Middle frontal gyrus (tissue), 1 donor: ENCODE results near the gene TICRR.
"Not testable (repeated sequence)": the region's sequence is repeated elsewhere in the genome, so short reads cannot be mapped to it uniquely, and the experiment has no call there.

ENCODE experiments used
- DNase-seq: peaks from one replicate; pipeline ENCODE4 v3.0.0-alpha.2; 2015; ENCODE audit warnings: low spot score; ENCODE audit errors: extremely low spot score

The TICRR gene, protein sequence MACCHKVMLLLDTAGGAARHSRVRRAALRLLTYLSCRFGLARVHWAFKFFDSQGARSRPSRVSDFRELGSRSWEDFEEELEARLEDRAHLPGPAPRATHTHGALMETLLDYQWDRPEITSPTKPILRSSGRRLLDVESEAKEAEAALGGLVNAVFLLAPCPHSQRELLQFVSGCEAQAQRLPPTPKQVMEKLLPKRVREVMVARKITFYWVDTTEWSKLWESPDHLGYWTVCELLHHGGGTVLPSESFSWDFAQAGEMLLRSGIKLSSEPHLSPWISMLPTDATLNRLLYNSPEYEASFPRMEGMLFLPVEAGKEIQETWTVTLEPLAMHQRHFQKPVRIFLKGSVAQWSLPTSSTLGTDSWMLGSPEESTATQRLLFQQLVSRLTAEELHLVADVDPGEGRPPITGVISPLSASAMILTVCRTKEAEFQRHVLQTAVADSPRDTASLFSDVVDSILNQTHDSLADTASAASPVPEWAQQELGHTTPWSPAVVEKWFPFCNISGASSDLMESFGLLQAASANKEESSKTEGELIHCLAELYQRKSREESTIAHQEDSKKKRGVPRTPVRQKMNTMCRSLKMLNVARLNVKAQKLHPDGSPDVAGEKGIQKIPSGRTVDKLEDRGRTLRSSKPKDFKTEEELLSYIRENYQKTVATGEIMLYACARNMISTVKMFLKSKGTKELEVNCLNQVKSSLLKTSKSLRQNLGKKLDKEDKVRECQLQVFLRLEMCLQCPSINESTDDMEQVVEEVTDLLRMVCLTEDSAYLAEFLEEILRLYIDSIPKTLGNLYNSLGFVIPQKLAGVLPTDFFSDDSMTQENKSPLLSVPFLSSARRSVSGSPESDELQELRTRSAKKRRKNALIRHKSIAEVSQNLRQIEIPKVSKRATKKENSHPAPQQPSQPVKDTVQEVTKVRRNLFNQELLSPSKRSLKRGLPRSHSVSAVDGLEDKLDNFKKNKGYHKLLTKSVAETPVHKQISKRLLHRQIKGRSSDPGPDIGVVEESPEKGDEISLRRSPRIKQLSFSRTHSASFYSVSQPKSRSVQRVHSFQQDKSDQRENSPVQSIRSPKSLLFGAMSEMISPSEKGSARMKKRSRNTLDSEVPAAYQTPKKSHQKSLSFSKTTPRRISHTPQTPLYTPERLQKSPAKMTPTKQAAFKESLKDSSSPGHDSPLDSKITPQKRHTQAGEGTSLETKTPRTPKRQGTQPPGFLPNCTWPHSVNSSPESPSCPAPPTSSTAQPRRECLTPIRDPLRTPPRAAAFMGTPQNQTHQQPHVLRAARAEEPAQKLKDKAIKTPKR (N-terminal part only)

GRCh38 chr15:89575146-89575655 lies at the start of gene TICRR:
Gene TICRR, plus strand, starts transcription at chr15:89575469. Its CDS starts 118 bp downstream, at chr15:89575587.
- DNase-seq, result peak; percentile 92

DNA sequence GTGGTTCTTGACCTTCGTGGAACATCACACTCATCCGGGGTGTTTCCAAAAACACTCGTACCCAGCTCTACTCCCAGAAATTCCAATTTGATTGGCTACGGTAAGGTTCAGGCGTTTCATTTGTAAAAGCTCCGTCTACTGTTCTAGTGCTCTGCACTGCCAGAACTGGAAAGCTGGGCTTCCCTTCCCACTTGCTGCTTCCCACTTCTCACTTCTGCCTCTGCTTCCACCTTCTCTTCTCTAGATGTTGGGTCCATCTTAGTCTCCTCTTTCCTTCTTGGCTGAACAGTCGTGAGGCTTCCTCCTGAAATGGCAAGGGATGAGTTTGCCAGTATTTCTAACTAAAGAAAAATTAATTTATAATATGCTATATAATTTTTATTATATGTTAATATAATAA lies 49.1 kb upstream of the TICRR start:
- no peak for DNase-seq

- no peak for DNase-seq
Observed at GRCh38 chr15:89526601-89527441, 48.4 kb upstream of the TICRR start.

DNA sequence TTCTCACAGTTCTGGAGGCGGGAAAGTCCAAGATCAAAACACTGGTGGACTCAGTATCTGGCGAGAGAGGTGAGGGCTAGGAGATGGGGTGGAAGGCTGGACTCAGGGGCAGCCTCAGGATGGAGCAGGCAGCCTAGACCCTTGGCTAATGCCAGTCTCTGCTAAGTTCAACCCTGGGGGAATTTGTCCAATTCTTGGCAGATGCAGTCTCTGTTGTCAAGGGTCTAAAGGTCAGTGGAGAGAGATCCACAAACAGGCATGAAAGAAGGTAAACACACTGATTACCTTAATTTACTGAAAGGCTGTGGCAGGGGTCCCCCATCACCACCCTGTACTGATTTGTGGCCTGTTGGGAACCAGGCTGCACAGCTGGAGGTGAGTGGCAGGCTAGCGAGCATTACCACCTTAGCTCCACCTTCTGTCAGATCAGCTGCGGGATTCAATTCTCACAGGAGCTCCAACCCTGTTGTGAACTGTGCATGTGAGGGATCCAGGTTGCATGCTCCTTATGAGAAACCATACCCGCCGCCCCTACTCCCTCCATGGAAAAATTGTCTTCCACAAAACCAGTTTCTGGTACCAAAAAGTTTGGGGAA lies 46.4 kb upstream of the TICRR start:
- no peak for DNase-seq

- DNase-seq, result no peak
Observed at GRCh38 chr15:89530976-89531375, 44.3 kb upstream of the TICRR start.

GRCh38 chr15:89531796-89532537 lies 43.3 kb upstream of the TICRR start:
- DNase-seq, result no peak

DNA sequence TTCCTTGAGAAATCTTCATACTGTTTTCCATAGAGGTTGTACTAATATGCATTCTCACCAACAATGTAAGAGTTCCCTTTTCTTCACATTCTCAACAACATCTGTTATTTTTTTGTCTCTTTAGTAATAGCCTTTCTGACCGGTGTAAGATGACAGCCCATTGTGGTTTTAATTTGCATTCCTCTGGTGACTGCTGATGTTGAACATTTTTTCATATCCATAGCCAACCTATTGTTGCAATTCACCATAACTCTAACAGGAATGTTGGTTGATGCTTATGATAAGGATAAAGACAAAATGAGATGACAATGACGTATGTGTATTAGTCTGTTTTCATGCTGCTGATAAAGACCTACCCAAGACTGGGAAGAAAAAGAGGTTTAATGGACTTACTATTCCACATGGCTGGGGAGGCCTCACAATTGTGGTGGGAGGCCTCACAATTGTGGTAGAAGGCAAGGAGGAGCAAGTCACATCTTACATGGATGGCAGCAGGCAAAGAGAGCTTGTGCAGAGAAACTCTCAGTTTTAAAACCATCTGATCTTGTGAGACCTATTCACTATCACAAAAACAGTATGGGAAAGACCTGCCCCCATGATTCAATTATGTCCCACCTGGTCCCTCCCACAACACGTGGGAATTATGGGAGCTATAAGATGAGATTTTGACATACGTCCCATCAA lies 41.3 kb upstream of the TICRR start:
- DNase-seq, result no peak

- no peak for DNase-seq
Observed at GRCh38 chr15:89539027-89539426, 36.2 kb upstream of the TICRR start.

GRCh38 chr15:89542369-89542768 lies 32.9 kb upstream of the TICRR start:
- DNase-seq, result no peak

GRCh38 chr15:89543389-89543788 lies 31.9 kb upstream of the TICRR start:
- DNase-seq, result no peak

DNA sequence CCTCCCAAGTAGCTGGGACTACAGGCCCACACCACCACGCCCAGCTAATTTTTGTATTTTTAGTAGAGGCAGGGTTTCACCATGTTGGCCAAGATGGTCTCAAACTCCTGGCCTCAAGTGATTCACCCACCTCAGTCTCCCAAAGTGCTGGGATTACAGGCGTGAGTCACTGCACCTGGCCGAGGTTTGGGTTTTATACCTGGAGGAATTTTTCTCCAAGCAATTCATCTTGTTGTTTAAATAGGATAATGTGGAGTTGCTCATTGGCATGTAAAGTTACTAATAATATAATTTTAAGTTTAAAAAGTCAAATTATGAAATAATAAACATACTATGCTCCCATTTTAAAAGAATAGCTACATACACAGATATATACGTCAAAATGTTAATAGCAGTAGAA lies 26.1 kb upstream of the TICRR start:
- not testable (repeated sequence) for DNase-seq

GRCh38 chr15:89550427-89550826 lies 24.8 kb upstream of the TICRR start:
- no peak for DNase-seq

GRCh38 chr15:89551550-89551949 lies 23.7 kb upstream of the TICRR start:
- DNase-seq, result no peak

- no peak for DNase-seq
Observed at GRCh38 chr15:89553632-89554031, 21.6 kb upstream of the TICRR start.

DNA sequence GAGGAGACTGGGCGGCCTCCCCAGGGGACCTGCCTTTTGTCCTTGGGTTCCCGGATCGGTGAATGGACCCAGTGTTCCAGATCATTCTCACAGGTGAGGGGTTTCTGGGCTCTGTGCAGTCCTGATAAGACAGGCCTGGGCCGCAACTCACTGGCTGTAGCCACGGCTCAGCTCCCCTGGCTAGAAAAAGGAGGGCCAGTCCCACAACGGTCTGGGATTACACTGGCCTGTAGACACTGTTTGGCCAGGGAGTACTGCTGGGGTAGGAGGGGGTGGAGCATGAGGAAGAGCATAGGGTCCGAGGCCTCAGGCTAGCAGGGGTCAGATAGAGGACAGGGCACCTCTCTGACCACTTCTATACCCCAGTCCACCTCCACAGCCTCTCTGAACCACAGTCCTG lies 21.0 kb upstream of the TICRR start:
- no peak for DNase-seq

DNA sequence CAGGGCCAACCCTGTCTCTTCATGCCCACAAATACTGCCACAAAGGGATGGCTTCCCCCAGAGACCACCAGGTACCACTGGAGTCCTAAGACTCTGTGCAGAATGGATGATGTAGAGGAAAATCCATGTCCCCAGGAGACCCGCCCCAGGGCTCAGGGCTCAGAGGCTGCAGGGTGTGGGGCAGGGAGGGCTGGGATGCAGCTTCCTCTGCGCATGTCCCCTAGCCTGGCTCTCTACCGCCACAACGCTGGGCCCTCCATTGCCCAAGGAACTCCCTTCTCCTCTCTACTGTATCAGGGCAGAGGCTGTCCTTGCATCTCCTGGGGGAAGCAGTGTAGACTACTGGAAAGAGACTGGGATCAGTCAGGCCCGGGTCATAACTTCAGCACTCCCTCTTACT lies 19.5 kb upstream of the TICRR start:
- no peak for DNase-seq

DNA sequence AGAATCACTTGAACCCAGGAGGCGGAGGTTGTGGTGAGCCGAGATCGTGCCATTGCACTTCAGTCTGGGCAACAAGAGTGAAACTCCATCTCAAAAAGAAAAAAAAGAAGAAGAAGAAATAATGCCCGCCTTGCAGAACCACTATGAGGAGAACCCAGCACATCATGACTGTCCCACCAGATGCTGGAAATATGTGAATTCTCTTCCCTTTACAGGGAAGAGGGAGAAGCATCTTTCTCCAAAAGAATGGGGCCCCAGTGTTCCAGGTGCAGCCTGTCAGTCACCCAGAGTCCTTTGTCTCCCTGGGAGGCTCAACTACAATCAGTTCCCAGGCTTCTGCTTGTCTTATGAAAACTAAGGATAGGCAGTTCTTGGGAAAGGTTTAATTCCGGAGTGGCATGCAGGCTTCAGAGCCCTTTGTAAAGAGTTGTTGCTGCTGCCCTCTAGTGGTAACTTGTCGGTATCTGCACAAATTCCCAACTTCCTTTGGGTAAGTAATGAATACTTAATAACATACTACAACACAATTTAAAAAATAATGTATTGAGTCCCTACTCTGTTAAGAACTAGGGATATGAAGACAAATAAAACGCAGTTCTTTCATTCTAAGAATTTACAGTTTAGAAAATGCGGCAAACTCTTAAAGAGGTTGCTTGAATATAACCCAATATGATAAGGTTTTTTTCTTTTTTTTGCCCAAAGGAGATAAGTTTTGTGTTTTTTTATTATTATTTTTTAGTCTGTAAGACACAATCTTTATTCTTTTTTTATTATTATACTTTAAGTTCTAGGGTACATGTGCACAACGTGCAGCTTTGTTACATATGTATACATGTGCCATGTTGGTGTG lies 18.6 kb upstream of the TICRR start:
- peak; percentile 12 for DNase-seq

DNA sequence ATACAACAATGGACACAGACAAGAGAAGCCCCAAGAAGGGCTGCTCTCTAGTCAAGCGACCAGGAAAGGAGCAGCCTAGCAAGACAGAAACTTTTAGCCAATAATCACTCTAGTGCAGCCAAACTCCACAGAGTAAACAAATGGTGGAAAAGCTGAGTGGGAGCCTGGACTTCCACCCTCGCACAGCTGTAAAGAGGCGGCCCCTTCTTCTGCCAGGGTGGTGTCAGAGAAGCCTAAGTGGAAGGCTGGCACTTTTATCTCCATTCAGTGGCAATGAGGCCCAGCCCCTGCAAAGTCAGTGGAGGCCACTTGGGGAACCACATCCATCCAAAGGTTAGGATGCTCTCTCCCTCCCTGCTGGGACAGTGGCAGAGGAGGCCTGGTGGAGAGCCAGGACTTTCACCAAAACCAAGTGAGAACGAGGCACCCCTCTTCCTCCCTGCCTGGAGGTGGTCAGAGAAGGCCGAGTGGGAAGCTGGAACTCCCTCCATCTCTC lies 15.5 kb upstream of the TICRR start:
- no peak for DNase-seq
